Nephron progenitor cell (in vitro differentiated cells): Measurements from ENCODE around the gene ZBTB7C.

Experiments used
- DNase-seq: peaks from one replicate; pipeline ENCODE4 v3.0.0; 2021
- H3K27ac Mint-ChIP-seq: 2 replicates; pipeline ENCODE4 v1.8.0; 2021; ENCODE audit warnings: mild to moderate bottlenecking, moderate library complexity, mixed read lengths
- H3K27me3 Mint-ChIP-seq: 2 replicates; pipeline ENCODE4 v1.8.0; 2021; ENCODE audit warnings: mild to moderate bottlenecking, low read depth, mixed read lengths; ENCODE audit not compliant: poor library complexity
- H3K36me3 Mint-ChIP-seq: 2 replicates; pipeline ENCODE4 v1.8.0; 2021; ENCODE audit warnings: low read depth, mixed read lengths
- H3K4me1 Mint-ChIP-seq: 2 replicates; pipeline ENCODE4 v1.8.0; 2021; ENCODE audit warnings: mixed read lengths
- H3K4me3 Mint-ChIP-seq: 2 replicates; pipeline ENCODE4 v1.8.0; 2021; ENCODE audit warnings: mild to moderate bottlenecking, moderate library complexity, mixed read lengths
- H3K9me3 Mint-ChIP-seq: 2 replicates; pipeline ENCODE4 v1.8.0; 2021; ENCODE audit warnings: mild to moderate bottlenecking, moderate library complexity, mixed read lengths
- CTCF ChIP-seq: fragments of 200-600 bp; sonication (generic); IDR thresholded peaks from 2 replicates; pipeline ENCODE4 v1.5.0; 2021; ENCODE audit warnings: antibody characterized with exemption

Gene ZBTB7C

GRCh38 chr18:48031641-48032040, 377.5 kb downstream of the ZBTB7C start:
- H3K27ac Mint-ChIP-seq, result no peak overlapping the region

GRCh38 chr18:48030616-48031480, 378.3 kb downstream of the ZBTB7C start:
- Mint-ChIP-seq H3K27ac (no peak overlapping the region), H3K9me3 (no peaks in the 10 kb centered on the region), H3K27me3 (no peaks in the 10 kb centered on the region), H3K4me3 (no peak overlapping the region), H3K36me3 (no peaks in the 10 kb centered on the region), H3K4me1 (peaks cover 40% of the 10 kb centered on the region)
- TF ChIP-seq CTCF, result peak; percentile 72
- DNase-seq, result peak; percentile 52

More at GRCh38 chr18:48031641-48032040, 377.5 kb downstream of the ZBTB7C start:
- no peak for DNase-seq
- Mint-ChIP-seq H3K4me3 (no peak overlapping the region), H3K27me3 (no peaks in the 10 kb centered on the region), H3K4me1 (peaks cover 40% of the 10 kb centered on the region), H3K36me3 (no peaks in the 10 kb centered on the region), H3K9me3 (no peaks in the 10 kb centered on the region)
- TF ChIP-seq CTCF, result no peak

- Mint-ChIP-seq H3K27ac (no peak overlapping the region), H3K27me3 (peaks cover 4% of the 10 kb centered on the region), H3K36me3 (no peaks in the 10 kb centered on the region), H3K9me3 (no peaks in the 10 kb centered on the region), H3K4me3 (no peak overlapping the region), H3K4me1 (peaks cover 41% of the 10 kb centered on the region)
- no peak for TF ChIP-seq CTCF
- no peak for DNase-seq
These were observed 379.7 kb downstream of the ZBTB7C start for GRCh38 chr18:48029296-48029986.

GRCh38 chr18:48028696-48029095, 380.5 kb downstream of the ZBTB7C start:
- Mint-ChIP-seq H3K4me3 (no peak overlapping the region), H3K36me3 (no peaks in the 10 kb centered on the region), H3K27ac (no peak overlapping the region), H3K27me3 (peaks cover 4% of the 10 kb centered on the region), H3K9me3 (no peaks in the 10 kb centered on the region), H3K4me1 (peaks cover 47% of the 10 kb centered on the region)
- no peak for TF ChIP-seq CTCF
- no peak for DNase-seq

GRCh38 chr18:48028081-48028480, 381.1 kb downstream of the ZBTB7C start:
- Mint-ChIP-seq H3K4me3 (no peak overlapping the region), H3K27ac (peak overlapping the region; percentile 90), H3K9me3 (no peaks in the 10 kb centered on the region), H3K36me3 (no peaks in the 10 kb centered on the region), H3K27me3 (peaks cover 4% of the 10 kb centered on the region), H3K4me1 (peaks cover 53% of the 10 kb centered on the region)
- DNase-seq, result no peak
- TF ChIP-seq CTCF, result no peak
